ENCODE results near the gene LEAP2.

- TF ChIP-seq CTCF (IDR thresholded peaks at IDR 0.05) (no peak), POLR2A (IDR thresholded peaks at IDR 0.05) (no peak)
These were observed 16.0 kb downstream of the LEAP2 start for GRCh38 chr5:132889501-132889900.

Measured in heart left ventricle (tissue), 13 donors.